NCI-H1048 (cell line): ENCODE data around the gene IDH2.

ENCODE experiments used
- DNase-seq: peaks from one replicate; lab custom pipeline; 2025; lab: John Stamatoyannopoulos, UW

IDH2 gene

DNA sequence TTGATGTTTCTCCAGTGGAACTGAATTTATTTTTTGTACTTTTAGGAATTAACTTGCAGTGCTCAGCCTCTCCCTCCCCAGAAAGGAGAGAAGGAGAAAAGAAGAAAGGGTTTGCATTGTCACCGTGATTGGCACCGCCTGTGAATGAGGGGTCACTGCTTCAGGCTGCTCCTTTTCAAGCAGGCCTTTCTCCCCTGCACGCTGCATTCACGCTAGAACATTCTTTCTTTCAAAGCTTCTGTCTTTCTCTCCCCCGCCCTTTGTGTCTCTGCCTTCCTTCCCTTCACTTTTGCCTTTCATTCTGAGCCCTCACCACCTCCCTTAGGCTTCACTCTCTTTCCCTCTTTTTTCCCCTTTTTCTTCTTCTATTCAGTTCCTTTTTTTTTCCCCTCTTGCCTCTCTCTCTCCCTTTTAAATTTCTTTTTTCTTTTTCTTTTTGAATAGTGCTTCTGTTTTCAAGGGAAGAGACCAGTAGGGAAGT, 58.7 kb downstream of the IDH2 start:
- no peak for DNase-seq

DNA sequence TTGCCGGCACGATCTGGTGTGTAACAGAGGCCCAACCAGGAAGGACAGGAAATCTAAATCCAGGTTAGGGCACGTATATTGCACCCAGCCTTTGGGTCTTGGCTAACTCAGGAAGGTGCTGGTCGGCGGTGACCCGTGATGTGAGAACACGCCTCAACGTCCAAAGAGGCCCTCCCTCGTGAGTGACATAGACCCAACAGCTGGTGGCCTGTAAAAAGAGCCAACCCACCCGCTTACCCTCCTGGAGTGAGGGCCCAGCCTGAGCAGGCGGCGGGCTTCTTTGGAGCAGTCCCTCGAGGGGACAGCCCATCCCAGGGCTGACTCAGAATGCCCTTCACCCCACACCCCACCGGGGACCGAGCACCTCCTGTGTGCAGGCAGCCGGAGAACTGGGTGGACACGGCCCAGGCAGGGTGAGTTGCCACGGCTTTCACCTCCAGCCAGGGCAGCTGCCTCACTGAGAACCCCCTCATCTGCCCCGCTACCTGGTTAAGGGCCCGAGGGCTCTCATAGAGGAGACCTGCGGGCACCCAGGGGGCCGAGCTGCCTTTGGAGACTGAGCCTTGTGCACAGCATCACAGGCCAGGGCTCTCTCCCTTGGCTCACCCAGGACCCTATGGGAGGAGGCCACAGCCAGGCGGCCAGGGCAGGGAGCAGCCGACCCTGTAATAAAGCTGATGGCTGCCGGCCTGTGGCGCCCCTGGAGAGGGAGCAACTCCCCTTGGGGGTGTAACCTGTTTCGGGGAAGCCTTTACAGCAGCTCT, 59.3 kb downstream of the IDH2 start:
- no peak for DNase-seq

DNA sequence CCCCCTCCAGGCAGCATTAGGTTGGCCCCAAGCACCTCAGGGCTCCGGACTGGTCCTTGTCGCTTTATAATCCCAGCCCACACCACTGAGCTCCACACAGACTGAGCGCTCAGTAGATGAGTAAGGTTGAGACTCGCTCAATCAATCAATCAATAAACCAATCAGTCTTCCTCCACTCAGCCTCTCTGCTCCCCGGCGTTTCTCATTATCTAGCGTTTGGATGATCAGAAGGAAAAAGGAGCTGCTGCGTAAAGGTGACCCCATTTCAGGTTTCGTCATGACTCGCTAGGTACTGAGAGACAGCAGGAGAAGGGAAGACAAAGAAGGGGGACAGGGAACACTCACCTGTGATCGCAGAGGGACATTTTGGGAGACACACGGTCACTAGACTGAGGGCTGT, 59.9 kb downstream of the IDH2 start:
- DNase-seq: no peak

DNA sequence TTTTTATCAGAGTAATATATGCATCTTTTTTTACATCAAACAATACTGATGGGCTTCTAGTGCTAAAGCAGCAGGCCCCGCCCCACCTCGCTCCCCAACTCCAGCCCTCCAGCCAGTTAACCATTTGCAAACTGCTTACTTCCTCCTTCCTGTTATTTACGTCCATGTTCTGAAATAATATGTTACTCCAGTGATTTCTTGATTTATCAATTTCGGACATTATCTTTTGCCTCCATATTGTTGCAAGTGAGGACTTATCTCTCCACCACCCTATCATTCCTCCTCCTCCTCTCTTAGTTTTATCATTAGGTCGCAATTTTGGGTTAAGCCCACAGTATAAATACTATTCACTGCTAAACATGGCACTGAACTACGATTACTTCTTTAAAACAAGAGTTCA, 61.6 kb downstream of the IDH2 start:
- no peak for DNase-seq

DNA sequence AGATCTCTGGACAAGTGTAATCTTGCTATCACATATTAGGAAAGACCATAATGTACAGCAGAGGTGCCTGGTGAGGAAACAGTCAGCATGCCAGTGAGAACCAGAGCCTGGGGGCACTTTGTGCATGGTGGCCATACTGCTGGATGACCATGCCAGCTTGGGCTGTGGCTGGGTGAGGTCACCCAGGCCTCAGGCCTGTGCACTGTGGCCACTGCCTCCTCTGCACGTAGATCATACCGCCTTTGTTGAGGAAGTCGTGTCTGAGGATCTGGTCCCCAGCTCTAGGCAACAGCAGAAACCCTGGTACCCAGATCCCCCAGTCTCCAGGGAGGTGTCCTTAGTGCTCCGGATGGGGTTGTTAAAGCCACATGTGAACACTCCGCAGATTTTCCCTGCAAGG, 62.3 kb downstream of the IDH2 start:
- DNase-seq: no peak

DNA sequence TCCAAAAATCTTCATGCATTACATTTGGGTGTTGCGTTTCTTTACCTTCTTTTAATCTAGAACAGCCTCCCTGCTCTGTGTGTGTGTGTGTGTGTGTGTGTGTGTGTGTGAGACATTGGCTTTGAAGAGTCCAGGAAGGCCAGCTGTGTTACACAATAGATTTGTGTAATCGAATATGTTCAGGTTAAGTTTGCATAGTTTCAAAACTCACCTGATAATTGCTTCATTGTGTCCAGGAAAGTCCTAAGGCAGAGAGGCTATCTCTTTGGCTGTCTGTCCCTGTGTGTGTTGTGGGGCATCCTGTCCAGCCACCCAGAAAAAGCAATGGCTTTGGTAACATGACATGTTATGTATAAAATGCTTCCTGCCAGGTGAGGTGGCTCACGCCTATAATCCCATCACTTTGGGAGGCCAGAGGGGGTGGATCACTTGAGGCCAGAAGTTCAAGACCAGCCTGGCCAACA, 63.6 kb downstream of the IDH2 start:
- no peak for DNase-seq

DNA sequence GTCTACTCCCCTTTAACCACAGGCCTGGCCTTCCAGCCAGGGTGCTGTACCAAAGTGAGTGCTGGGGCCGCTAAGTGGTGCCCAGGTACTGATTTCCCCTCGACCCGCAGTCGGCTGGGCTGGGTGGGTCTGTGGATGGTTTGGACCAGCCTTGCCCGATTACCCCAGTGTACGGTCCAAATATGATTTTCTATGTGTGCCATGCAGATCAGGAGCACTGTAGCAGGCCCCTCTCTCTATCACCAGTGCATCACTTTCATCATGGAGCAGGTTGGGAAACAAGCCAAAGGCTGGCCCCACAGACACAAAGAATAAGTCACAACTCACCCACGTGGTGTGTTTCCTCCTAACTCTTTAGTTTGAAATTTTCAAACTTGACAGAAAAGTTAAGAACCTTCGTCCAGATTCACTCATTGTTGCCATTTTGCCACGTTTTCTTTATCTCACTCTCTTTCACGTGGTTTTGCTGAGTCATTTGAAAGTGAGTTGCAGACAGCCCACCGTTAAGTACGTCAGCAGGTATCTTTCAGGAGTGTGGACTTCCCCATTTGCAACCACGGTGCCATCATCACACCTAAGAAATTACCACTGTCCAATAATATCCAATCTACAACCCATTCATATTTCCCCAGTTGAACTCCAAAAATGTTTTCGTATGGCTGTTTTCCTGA, 64.2 kb downstream of the IDH2 start:
- no peak for DNase-seq

DNA sequence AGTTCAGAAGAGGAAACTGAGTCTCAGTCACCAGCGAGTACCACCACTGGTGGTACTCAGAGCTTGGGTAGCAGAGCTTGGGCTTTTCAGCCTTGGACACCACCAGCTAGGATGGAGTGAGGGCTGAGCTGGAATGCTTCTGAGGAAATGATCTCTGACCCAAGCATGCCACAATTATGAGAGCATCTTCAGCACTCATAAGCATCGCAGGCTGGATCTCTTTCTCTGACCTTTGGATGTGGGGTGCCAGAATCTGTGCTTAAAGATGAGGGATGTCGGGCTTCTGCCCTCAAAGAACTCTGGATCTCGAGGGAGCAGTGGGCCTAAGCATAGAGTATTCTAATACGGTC, 64.8 kb downstream of the IDH2 start:
- DNase-seq: no peak

DNA sequence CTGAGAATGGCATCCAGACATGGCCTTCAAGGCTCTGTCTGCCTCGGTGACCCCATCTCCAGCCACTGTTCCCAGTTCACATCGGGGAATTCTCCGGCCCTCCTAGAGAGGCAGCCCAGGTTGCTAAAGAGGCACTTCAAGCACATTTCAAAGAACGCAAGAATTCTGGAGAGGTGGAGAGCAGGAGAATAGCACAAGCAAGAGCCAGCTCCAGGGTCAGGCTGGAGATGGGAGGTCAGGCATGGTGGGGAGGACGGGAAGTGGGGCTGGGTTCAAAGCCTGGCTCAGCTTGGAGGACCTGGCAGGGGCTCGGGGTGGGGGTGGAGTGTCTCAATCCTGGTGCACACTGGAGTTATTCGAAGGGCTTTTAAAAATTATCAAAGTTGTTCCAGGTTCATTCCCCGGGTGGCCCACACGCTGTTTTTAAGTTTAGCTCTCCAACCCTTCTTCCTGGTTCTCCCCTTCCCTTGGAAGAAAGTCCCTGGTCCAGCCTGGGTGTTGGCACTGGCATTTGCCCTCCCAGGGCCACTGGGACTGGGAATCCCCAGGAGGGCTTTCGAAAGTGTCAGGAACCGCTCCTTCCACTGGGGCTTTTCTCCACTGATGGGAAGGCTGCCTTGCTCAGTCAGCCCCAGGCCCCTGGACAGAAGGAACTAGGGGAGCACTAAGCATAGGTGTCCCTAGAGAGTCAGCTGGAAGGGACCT, 65.3 kb downstream of the IDH2 start:
- DNase-seq: no peak

DNA sequence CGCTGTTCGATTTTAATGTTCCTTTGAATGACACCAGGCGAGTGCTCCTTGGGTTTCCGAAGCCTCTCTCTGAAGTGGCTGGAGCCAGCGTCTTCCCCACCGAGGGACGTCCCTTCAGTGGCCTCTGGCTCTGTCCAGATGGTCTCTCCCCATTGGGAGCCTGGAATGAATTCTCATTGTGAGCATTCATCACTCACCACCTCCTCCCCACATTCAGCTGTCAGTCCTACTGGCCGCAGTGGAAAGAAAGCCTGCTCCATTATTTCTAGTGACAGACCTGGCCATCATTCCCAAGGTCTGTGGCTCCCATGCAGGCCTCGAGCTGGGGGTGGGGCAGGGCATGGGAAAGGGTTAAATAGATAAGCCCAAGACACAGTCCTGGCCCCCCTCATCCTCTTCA, 65.9 kb downstream of the IDH2 start:
- no peak for DNase-seq

DNA sequence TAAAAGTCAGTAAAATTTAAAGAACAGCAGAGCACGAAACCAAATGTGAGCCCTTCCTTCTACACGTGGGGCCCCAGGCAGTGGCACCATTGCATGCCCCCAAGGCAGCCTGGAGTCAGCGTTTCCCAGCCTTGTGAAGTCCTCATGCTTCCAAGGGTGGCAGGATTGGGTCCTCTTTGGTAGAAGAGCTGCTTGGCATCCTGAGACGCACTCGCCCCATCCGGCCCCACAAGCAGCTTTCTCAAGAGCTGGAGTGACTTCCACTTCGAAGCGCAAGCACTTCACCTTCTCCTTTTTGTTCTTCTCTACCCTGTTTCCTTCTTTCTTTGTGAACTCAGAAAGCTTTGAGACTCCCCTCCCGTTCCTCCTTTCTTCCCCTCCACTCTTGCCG, 66.4 kb downstream of the IDH2 start:
- no peak for DNase-seq

DNA sequence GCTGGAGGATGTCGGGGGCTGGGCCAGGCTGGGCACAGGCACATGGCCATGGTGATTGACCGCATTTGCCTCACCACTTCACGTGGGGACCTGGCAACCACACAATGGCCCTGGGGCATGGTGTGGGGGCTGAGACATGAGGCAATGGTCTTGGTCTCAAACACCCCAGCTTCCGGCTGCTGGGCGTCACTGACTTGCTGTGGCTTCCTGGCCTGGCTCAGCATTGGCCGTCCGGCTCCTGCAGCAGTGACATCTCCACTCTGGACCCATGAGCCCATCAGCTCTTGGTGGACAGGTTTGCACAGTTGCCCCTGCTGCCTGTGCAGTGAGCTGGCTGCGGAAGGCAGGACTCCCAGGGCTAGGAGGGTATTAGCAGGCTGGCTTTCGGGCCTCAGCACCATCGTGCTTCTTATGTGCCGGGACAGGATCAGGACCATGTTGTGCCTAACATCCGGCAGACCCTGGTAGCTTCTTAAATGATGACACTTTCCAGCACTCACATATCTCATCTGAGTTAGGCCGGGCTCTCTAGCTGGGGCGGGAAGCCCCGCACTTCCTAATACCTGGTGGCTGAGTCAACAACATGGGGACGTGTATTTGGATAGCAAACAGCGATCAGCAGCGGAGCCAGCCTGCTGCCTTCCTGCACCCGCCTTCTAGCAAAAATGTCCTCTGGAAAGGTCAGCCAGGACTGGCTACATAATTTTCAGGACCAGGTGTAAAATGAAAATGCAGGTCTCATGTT, 67.0 kb downstream of the IDH2 start:
- no peak for DNase-seq

DNA sequence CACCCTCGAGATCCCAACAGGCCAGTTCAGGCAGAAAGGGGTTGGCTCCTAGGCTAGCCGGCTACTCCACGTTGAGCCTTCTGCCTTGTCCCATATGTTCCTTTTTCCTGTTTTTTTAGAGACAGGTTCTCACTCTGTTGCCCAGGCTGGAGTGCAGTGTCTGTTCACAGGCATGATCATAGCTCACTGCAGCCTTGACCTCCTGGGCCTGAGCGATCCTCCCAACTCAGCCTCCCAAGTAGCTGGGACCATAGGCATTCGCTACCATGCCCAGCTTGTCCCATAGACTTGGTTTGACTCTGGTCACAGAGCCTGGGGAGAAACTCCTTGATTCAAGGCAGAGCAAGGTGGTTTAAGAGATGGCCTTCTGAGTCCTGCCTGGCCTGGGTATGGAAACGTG, 68.8 kb downstream of the IDH2 start:
- DNase-seq: no peak
